KOPT-K1 (cell line): Measurements from ENCODE around the gene ASPM.
"Not testable (repeated sequence)": the region's sequence is repeated elsewhere in the genome, so short reads cannot be mapped to it uniquely, and the experiment has no call there.

Experiments used
- H3K27ac ChIP-seq: fragments of 200-600 bp; sonication (generic); 2 replicates; pipeline ENCODE4 v1.5.1; 2016; ENCODE audit warnings: antibody characterized with exemption, mild to moderate bottlenecking, low read depth, low read length; ENCODE audit not compliant: poor library complexity, severe bottlenecking
- H3K36me3 ChIP-seq: fragments of 200-600 bp; sonication (generic); 2 replicates; pipeline ENCODE4 v1.5.1; 2017; ENCODE audit warnings: antibody characterized with exemption, mild to moderate bottlenecking, low read length, moderate library complexity; ENCODE audit not compliant: insufficient read depth
- H3K9me3 ChIP-seq: fragments of 200-600 bp; sonication (generic); 2 replicates; pipeline ENCODE4 v1.5.1; 2017; ENCODE audit warnings: antibody characterized with exemption, low read length, mild to moderate bottlenecking; ENCODE audit not compliant: insufficient read depth, poor library complexity, severe bottlenecking

The ASPM gene

GRCh38 chr1:197067457-197067818, 79.0 kb downstream of the ASPM start:
- Histone ChIP-seq H3K36me3 (no peaks in the 10 kb centered on the region), H3K9me3 (no peaks in the 10 kb centered on the region), H3K27ac (no peak overlapping the region)

GRCh38 chr1:197066719-197067456, 79.6 kb downstream of the ASPM start, which contains the start of gene F13B:
Gene F13B (minus strand): TSS chr1:197067260. CDS start chr1:197067223, 37 bp downstream.
- Histone ChIP-seq H3K27ac (no peak within 1 kb of the TSS), H3K36me3 (no peaks in the 10 kb centered on the region), H3K9me3 (no peaks in the 10 kb centered on the region)

GRCh38 chr1:197066277-197066676, 80.2 kb downstream of the ASPM start:
- Histone ChIP-seq H3K27ac (no peak overlapping the region), H3K9me3 (no peaks in the 10 kb centered on the region), H3K36me3 (no peaks in the 10 kb centered on the region)

GRCh38 chr1:197065559-197065958, 80.9 kb downstream of the ASPM start:
- no peak overlapping the region for H3K27ac ChIP-seq
- H3K9me3 ChIP-seq, result no peaks in the 10 kb centered on the region
- no peaks in the 10 kb centered on the region for H3K36me3 ChIP-seq

- Histone ChIP-seq H3K27ac (no peak overlapping the region), H3K36me3 (no peaks in the 10 kb centered on the region), H3K9me3 (no peaks in the 10 kb centered on the region)
These were observed 83.3 kb downstream of the ASPM start for GRCh38 chr1:197063212-197063611.

- no peaks in the 10 kb centered on the region for H3K36me3 ChIP-seq
- no peak overlapping the region for H3K27ac ChIP-seq
- H3K9me3 ChIP-seq, result no peaks in the 10 kb centered on the region
These were observed 83.8 kb downstream of the ASPM start for GRCh38 chr1:197062692-197063091.

- no peaks in the 10 kb centered on the region for H3K36me3 ChIP-seq
- H3K27ac ChIP-seq, result no peak overlapping the region
- H3K9me3 ChIP-seq, result no peaks in the 10 kb centered on the region
These were observed 97.4 kb downstream of the ASPM start for GRCh38 chr1:197049100-197049499.

GRCh38 chr1:197042676-197043341, 103.7 kb downstream of the ASPM start:
- Histone ChIP-seq H3K9me3 (no peaks in the 10 kb centered on the region), H3K36me3 (no peaks in the 10 kb centered on the region), H3K27ac (no peak overlapping the region)

GRCh38 chr1:197041486-197042353, 104.7 kb downstream of the ASPM start:
- Histone ChIP-seq H3K36me3 (no peaks in the 10 kb centered on the region), H3K27ac (peak overlapping the region; percentile 64), H3K9me3 (no peaks in the 10 kb centered on the region)

GRCh38 chr1:197036861-197037260, 109.6 kb downstream of the ASPM start:
- no peaks in the 10 kb centered on the region for H3K36me3 ChIP-seq
- no peak overlapping the region for H3K27ac ChIP-seq
- H3K9me3 ChIP-seq, result no peaks in the 10 kb centered on the region

- H3K27ac ChIP-seq, H3K9me3 ChIP-seq, H3K36me3 ChIP-seq: not testable (repeated sequence)
These were observed 111.7 kb downstream of the ASPM start for GRCh38 chr1:197034631-197035339.
